HG03039 (cell line): ENCODE results near the gene CLTCL1.

Source experiments
- ATAC-seq: cut with Tn5 transposase; IDR thresholded peaks from one replicate; pipeline ENCODE4 v1.9.1; 2021; ENCODE audit warnings: mild to moderate bottlenecking, moderate library complexity; ENCODE audit not compliant: unreplicated experiment

The CLTCL1 gene

GRCh38 chr22:19197997-19198865 lies 93.3 kb downstream of the CLTCL1 start:
- ATAC-seq = no peak

GRCh38 chr22:19196841-19197612 lies 94.5 kb downstream of the CLTCL1 start:
- no peak for ATAC-seq

- ATAC-seq = no peak
Measured at GRCh38 chr22:19195796-19196731, 95.5 kb downstream of the CLTCL1 start.

GRCh38 chr22:19194766-19195536 lies 96.6 kb downstream of the CLTCL1 start:
- no peak for ATAC-seq

- ATAC-seq = no peak
Measured at GRCh38 chr22:19193879-19194278, 97.6 kb downstream of the CLTCL1 start.

GRCh38 chr22:19187716-19188563 lies 103.6 kb downstream of the CLTCL1 start:
- no peak for ATAC-seq

- ATAC-seq = no peak
Measured at GRCh38 chr22:19184276-19184997, 107.1 kb downstream of the CLTCL1 start.

GRCh38 chr22:19183216-19183615 lies 108.3 kb downstream of the CLTCL1 start:
- no peak for ATAC-seq

GRCh38 chr22:19182472-19183157 lies 108.9 kb downstream of the CLTCL1 start:
- no peak for ATAC-seq

GRCh38 chr22:19181786-19182471 lies 109.6 kb downstream of the CLTCL1 start:
- ATAC-seq = no peak

- ATAC-seq = no peak
Measured at GRCh38 chr22:19180740-19181410, 110.6 kb downstream of the CLTCL1 start.

- no peak for ATAC-seq
Measured at GRCh38 chr22:19180234-19180633, 111.3 kb downstream of the CLTCL1 start.

- no peak for ATAC-seq
Measured at GRCh38 chr22:19179497-19180048, 111.9 kb downstream of the CLTCL1 start.

GRCh38 chr22:19178657-19179496 lies 112.6 kb downstream of the CLTCL1 start, which contains the start of gene SLC25A1:
Gene SLC25A1 (minus strand): TSS chr22:19178736. CDS start chr22:19178673, 63 bp downstream.
- peak; percentile 48 for ATAC-seq

GRCh38 chr22:19178065-19178656 lies 113.4 kb downstream of the CLTCL1 start:
- ATAC-seq = peak; percentile 30
